ENCODE data around the gene RASIP1. TPM values are rescaled to one million over a fixed set of nuclear protein-coding genes. Genes with fewer than 3 reads are reported as not detected.
"Not testable (repeated sequence)": the region's sequence is repeated elsewhere in the genome, so short reads cannot be mapped to it uniquely, and the experiment has no call there.

RASIP1 gene, protein sequence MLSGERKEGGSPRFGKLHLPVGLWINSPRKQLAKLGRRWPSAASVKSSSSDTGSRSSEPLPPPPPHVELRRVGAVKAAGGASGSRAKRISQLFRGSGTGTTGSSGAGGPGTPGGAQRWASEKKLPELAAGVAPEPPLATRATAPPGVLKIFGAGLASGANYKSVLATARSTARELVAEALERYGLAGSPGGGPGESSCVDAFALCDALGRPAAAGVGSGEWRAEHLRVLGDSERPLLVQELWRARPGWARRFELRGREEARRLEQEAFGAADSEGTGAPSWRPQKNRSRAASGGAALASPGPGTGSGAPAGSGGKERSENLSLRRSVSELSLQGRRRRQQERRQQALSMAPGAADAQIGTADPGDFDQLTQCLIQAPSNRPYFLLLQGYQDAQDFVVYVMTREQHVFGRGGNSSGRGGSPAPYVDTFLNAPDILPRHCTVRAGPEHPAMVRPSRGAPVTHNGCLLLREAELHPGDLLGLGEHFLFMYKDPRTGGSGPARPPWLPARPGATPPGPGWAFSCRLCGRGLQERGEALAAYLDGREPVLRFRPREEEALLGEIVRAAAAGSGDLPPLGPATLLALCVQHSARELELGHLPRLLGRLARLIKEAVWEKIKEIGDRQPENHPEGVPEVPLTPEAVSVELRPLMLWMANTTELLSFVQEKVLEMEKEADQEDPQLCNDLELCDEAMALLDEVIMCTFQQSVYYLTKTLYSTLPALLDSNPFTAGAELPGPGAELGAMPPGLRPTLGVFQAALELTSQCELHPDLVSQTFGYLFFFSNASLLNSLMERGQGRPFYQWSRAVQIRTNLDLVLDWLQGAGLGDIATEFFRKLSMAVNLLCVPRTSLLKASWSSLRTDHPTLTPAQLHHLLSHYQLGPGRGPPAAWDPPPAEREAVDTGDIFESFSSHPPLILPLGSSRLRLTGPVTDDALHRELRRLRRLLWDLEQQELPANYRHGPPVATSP
- 1 to 10 TPM; 1.7 to 8.6 (median 3.2) TPM for total RNA-seq
- long read RNA-seq, donor 1, transcript RASIP1-201 (12 exons, 3,308 nt): major isoform, 7 of 38 reads
- long read RNA-seq, donor 1, partial matches to known transcripts: 23 of 38 reads
- long read RNA-seq, donor 1, other reads (novel, unspliced or antisense): 8 of 38 reads
- long read RNA-seq, donor 2, partial matches to known transcripts: 0 of 1 reads
- long read RNA-seq, donor 2, other reads (novel, unspliced or antisense): 1 of 1 reads

DNA sequence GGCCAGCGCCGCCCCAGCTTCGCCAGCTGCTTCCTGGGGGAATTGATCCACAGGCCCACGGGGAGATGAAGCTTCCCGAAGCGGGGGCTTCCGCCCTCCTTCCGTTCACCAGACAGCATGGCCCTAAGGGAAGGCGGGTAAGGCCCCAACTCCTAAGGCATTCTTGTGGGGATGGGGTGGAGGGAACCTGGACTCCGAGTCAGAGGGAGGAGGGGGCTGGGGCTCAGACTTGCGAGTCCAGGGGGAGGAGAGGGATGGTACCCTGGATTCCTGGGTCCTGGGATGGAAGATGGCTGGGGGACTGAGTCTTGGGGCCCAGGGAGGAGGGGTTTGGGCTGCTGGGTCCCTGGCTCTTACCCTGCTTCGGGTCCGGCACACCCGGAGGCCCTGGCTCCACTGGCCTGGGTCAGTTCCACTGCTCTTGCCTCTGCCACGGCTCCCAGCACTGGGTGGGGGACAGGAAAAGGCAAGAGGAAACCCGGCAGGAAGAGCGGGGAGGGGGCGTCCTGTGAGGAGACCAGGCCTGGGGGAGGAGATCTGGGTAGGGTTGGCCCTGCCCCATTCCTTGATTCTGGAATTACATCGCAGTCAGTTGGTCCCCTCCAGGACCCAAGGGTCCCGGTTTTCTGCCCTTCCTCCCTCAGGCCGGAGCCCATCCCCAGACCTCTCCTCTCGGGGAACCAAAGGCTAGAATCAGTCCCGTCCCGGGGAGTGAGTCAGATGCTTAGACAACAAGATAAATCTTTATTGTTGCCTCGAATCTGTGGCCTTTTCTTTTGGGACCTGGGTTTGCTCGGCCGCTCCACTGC is at the start of gene RASIP1:
RASIP1 (minus strand) TSS at position 447 of the 809 bp plus-strand sequence; CDS start at position 119, 328 bp downstream.
- Histone ChIP-seq H3K4me3 (no peak within 1 kb of the TSS), H3K36me3 (ENCODE audit: low read depth) (no peaks in the 10 kb centered on the region), H3K9me3 (no peaks in the 10 kb centered on the region), H3K4me1 (ENCODE audit: low read depth) (peaks cover 12% of the 10 kb centered on the region)
- ATAC-seq (no peak), DNase-seq (no peak)
- intact Hi-C loops (cut with DNase I, micrococcal nuclease): no loop called here
- TF ChIP-seq, protein P1, sequence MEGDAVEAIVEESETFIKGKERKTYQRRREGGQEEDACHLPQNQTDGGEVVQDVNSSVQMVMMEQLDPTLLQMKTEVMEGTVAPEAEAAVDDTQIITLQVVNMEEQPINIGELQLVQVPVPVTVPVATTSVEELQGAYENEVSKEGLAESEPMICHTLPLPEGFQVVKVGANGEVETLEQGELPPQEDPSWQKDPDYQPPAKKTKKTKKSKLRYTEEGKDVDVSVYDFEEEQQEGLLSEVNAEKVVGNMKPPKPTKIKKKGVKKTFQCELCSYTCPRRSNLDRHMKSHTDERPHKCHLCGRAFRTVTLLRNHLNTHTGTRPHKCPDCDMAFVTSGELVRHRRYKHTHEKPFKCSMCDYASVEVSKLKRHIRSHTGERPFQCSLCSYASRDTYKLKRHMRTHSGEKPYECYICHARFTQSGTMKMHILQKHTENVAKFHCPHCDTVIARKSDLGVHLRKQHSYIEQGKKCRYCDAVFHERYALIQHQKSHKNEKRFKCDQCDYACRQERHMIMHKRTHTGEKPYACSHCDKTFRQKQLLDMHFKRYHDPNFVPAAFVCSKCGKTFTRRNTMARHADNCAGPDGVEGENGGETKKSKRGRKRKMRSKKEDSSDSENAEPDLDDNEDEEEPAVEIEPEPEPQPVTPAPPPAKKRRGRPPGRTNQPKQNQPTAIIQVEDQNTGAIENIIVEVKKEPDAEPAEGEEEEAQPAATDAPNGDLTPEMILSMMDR (IDR thresholded peaks at IDR 0.05): no peak

DNA sequence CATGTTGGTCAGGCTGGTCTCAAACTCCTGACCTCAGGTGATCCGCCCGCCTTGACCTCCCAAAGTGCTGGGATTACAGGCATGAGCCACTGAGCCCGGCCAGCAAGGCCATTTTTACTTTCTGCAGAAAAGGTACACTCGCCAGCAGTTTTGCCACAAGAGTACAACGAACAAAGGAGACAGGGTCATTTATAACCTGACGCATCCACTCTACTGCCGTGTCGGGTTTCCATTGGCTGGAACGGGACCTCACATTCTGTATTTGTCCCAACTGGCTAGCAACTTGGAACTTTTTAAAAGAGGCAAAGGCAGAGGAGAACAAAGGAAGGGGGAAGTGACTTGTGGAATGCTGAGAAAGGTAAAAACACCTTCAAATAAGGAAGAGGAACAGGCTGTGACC is 46.9 kb upstream of the RASIP1 start:
- DNase-seq; intact Hi-C loops (cut with DNase I, micrococcal nuclease); ATAC-seq; H3K36me3 ChIP-seq (ENCODE audit: low read depth); H3K9me3 ChIP-seq; H3K4me3 ChIP-seq; H3K4me1 ChIP-seq (ENCODE audit: low read depth): not testable (repeated sequence)

GRCh38 chr19:48786422-48786821 is 46.0 kb upstream of the RASIP1 start:
- DNase-seq; H3K4me3 ChIP-seq; H3K9me3 ChIP-seq; ATAC-seq; intact Hi-C loops (cut with DNase I, micrococcal nuclease); H3K36me3 ChIP-seq (ENCODE audit: low read depth); H3K4me1 ChIP-seq (ENCODE audit: low read depth): not testable (repeated sequence)

GRCh38 chr19:48784527-48784926 is 44.1 kb upstream of the RASIP1 start:
- no peaks in the 10 kb centered on the region for H3K36me3 ChIP-seq (ENCODE audit: low read depth)
- no peak overlapping the region for H3K4me3 ChIP-seq
- TF ChIP-seq, protein P1 (IDR thresholded peaks at IDR 0.05): no peak
- no peaks in the 10 kb centered on the region for H3K9me3 ChIP-seq
- intact Hi-C loops (cut with DNase I, micrococcal nuclease): no loop called here
- no peaks in the 10 kb centered on the region for H3K4me1 ChIP-seq (ENCODE audit: low read depth)
- DNase-seq (no peak), ATAC-seq (no peak)

DNA sequence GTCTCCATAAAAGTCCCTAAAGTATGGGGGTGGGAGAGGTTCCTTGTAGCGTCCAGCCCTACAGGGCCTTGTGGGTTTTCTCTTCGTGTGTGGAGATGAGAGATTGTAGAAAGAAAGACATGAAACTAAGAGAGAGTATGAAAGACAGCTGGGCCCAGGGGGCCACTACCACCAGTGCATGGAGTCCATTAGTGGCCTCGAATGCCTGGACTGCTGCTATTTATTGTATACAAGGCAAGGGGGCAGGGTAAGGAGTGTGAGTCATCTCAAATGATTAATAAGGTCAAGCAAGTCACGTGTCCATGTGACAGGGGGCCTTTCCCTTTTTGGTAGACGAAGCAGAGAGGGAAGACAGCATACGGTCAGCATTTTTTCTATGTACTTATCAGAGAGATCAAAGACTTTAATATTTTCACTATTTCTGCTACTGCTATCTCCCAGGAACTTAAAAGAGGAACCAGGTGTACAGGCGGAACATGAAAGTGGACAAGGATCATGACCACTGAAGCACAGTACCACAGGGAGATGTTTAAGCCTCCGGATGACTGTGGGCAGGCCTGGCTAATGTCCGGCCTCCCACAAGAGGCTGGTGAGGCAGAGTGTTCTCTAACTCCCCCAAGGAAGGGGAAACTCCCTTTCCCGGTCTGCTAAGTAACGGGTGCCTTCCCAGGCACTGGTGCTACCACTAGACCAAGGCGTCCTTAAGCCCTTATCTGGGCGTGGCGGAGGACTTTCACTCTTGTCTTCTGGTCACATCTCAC is 40.4 kb upstream of the RASIP1 start:
- Histone ChIP-seq H3K9me3 (no peaks in the 10 kb centered on the region), H3K4me1 (ENCODE audit: low read depth) (no peaks in the 10 kb centered on the region), H3K4me3 (no peak overlapping the region), H3K36me3 (ENCODE audit: low read depth) (no peaks in the 10 kb centered on the region)
- ATAC-seq (peak; percentile 26), DNase-seq (no peak)
- intact Hi-C loops (cut with DNase I, micrococcal nuclease): no loop called here
- TF ChIP-seq, protein P1 (IDR thresholded peaks at IDR 0.05): no peak

All from mucosa of descending colon (tissue), 3 donors.